ENCODE measurements around the gene ENTREP1.
"Not testable (repeated sequence)": the region's sequence is repeated elsewhere in the genome, so short reads cannot be mapped to it uniquely, and the experiment has no call there.

The ENTREP1 gene

GRCh38 chr9:69392826-69393225 lies 67.8 kb downstream of the ENTREP1 start:
- TF ChIP-seq, protein P1, sequence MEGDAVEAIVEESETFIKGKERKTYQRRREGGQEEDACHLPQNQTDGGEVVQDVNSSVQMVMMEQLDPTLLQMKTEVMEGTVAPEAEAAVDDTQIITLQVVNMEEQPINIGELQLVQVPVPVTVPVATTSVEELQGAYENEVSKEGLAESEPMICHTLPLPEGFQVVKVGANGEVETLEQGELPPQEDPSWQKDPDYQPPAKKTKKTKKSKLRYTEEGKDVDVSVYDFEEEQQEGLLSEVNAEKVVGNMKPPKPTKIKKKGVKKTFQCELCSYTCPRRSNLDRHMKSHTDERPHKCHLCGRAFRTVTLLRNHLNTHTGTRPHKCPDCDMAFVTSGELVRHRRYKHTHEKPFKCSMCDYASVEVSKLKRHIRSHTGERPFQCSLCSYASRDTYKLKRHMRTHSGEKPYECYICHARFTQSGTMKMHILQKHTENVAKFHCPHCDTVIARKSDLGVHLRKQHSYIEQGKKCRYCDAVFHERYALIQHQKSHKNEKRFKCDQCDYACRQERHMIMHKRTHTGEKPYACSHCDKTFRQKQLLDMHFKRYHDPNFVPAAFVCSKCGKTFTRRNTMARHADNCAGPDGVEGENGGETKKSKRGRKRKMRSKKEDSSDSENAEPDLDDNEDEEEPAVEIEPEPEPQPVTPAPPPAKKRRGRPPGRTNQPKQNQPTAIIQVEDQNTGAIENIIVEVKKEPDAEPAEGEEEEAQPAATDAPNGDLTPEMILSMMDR (IDR thresholded peaks at IDR 0.05; ENCODE audit: control extremely low read depth, extremely low read depth, low read depth, missing control alignments): no peak
- ChIA-PET POLR2A (no interaction called here), CTCF (interaction anchor here (1.0 kb wide), 1 partner anchor 9 kb away, joined by 3 read pairs; no protein-coding TSS in a partner anchor)
- peak; percentile 2 for DNase-seq (ENCODE audit: extremely low spot score)

GRCh38 chr9:69393425-69393824 lies 68.4 kb downstream of the ENTREP1 start:
- POLR2A ChIA-PET: no interaction called here
- CTCF ChIA-PET: interaction anchor here (1.0 kb wide), 1 partner anchor 9 kb away, joined by 3 read pairs; no protein-coding TSS in a partner anchor
- TF ChIP-seq, protein P1 (IDR thresholded peaks at IDR 0.05; ENCODE audit: control extremely low read depth, extremely low read depth, low read depth, missing control alignments): no peak
- peak; percentile 3 for DNase-seq (ENCODE audit: extremely low spot score)

DNA sequence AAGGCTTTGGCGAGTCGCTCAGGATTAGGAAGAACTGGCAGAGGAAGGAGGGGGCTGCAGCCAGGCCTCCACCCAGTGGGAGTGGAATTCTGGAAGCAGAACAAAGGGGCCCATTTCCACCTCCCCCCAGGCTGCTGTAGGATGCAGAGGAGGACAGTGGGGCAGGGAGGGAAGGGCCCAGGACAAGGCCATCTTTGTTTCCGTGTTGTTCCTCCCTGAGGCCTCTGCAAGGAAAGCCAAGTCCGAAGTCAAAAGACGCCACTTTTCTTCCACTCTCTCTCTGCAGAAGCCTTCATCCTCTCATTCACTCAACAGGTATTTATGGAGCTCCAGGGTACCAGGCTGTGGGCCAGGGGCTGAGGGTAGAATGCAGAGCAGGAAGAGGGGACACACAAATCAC lies 70.7 kb downstream of the ENTREP1 start:
- TF ChIP-seq, protein P1 (IDR thresholded peaks at IDR 0.05; ENCODE audit: control extremely low read depth, extremely low read depth, low read depth, missing control alignments): no peak
- DNase-seq (ENCODE audit: extremely low spot score): no peak
- POLR2A ChIA-PET: no interaction called here
- CTCF ChIA-PET: interaction anchor here (1.1 kb wide), 1 partner anchor 25 kb away, joined by 3 read pairs; no protein-coding TSS in a partner anchor

DNA sequence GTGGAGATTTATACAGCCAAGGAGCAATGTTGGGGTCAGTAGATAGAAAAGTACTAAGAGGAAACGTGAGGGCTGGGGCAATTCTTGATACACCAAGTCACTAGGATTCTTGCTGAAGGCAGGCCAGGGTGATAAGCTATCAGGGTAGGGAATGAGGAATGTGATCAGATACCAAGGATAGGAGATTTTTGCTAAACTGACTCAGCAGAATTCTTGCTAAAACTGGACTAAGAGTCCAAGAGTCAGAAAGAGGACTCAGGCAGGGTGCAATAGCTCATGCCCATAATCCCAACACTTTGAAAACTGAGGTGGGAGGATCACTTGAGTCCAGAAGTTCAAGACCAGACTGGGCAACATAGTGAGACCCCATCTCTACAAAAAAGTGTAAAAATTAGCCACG lies 71.7 kb downstream of the ENTREP1 start:
- TF ChIP-seq, protein P1 (IDR thresholded peaks at IDR 0.05; ENCODE audit: control extremely low read depth, extremely low read depth, low read depth, missing control alignments): no peak
- CTCF ChIA-PET: interaction anchor here (1.1 to 1.4 kb wide), 2 partner anchors 24 to 26 kb away, joined by 3 to 6 read pairs; no protein-coding TSS in a partner anchor
- POLR2A ChIA-PET: no interaction called here
- no peak for DNase-seq (ENCODE audit: extremely low spot score)

- TF ChIP-seq, protein P1 (IDR thresholded peaks at IDR 0.05; ENCODE audit: control extremely low read depth, extremely low read depth, low read depth, missing control alignments): no peak
- POLR2A ChIA-PET: no interaction called here
- CTCF ChIA-PET: interaction anchor here (1.4 kb wide), 1 partner anchor 25 kb away, joined by 6 read pairs; no protein-coding TSS in a partner anchor
- no peak for DNase-seq (ENCODE audit: extremely low spot score)
Observed at GRCh38 chr9:69397384-69398214, 72.6 kb downstream of the ENTREP1 start.

GRCh38 chr9:69400470-69400869 lies 75.5 kb downstream of the ENTREP1 start:
- CTCF ChIA-PET: no interaction called here
- DNase-seq (ENCODE audit: extremely low spot score): no peak
- POLR2A ChIA-PET: no interaction called here

GRCh38 chr9:69409936-69410335 lies 84.9 kb downstream of the ENTREP1 start:
- DNase-seq (ENCODE audit: extremely low spot score); POLR2A ChIA-PET; CTCF ChIA-PET: not testable (repeated sequence)

More at GRCh38 chr9:69400470-69400869, 75.5 kb downstream of the ENTREP1 start:
- TF ChIP-seq, protein P1 (IDR thresholded peaks at IDR 0.05; ENCODE audit: control extremely low read depth, extremely low read depth, low read depth, missing control alignments): no peak

Data from GM10248 (cell line).